CD14-positive monocyte (primary cell): Measurements from ENCODE around the gene CDSN. TPM values are rescaled to one million over a fixed set of nuclear protein-coding genes. Genes with fewer than 3 reads are reported as not detected.

Experiments used
- DNase-seq, 3 donors: peaks; one replicate each; pipeline ENCODE4 v3.0.0-alpha.2; 2011 to 2022
- H2AFZ ChIP-seq: 2 replicates; pipeline ENCODE4 v1.6.0; 2012; ENCODE audit warnings: mild to moderate bottlenecking, low read depth, low read length, inconsistent platforms; ENCODE audit not compliant: insufficient read depth, poor library complexity, severe bottlenecking
- H3K27ac ChIP-seq, 2 donors: 1 replicate in 1 of 2; 2 replicates in 1 of 2; pipeline ENCODE4 v1.5.1; 2012 to 2013; ENCODE audit warnings: low read length in 2 of 2, control low read depth in 1 of 2, inconsistent platforms in 1 of 2, low read depth in 1 of 2, mild to moderate bottlenecking in 1 of 2
- H3K27me3 ChIP-seq, 2 donors: one replicate each; pipeline versions ENCODE4 v1.6.0 to v1.6.1; 2011 to 2013; ENCODE audit warnings: low read length in 2 of 2; ENCODE audit not compliant: control insufficient read depth in 2 of 2, insufficient read depth in 2 of 2
- H3K36me3 ChIP-seq, 2 donors: replicated peaks in 1 of 2; 1 replicate in 1 of 2; 2 replicates in 1 of 2; pipeline versions ENCODE4 v1.5.1 to v1.6.1; 2012 to 2013; ENCODE audit warnings: low read length in 2 of 2, control low read depth in 1 of 2, inconsistent platforms in 1 of 2, mild to moderate bottlenecking in 1 of 2; ENCODE audit not compliant: insufficient read depth in 2 of 2, control insufficient read depth in 1 of 2
- H3K4me1 ChIP-seq, 2 donors: 1 replicate in 1 of 2; 2 replicates in 1 of 2; pipeline versions ENCODE4 v1.5.1 to v1.6.1; 2012 to 2013; ENCODE audit warnings: low read length in 2 of 2, control low read depth in 1 of 2, inconsistent platforms in 1 of 2, mild to moderate bottlenecking in 1 of 2, moderate library complexity in 1 of 2; ENCODE audit not compliant: insufficient read depth in 2 of 2, control insufficient read depth in 1 of 2
- H3K4me2 ChIP-seq: replicated peaks from 2 replicates; pipeline ENCODE3; 2012; ENCODE audit warnings: low read length, moderate library complexity, mild to moderate bottlenecking; ENCODE audit not compliant: poor library complexity, severe bottlenecking; ENCODE audit errors: extremely low read depth
- H3K4me3 ChIP-seq, 3 experiments: fragments of 200-600 bp in 1 of 3; sonication (generic) in 1 of 3; replicated peaks in 1 of 3; 1 replicate in 2 of 3; 2 replicates in 1 of 3; pipeline ENCODE4 v1.5.1; 2011 to 2013; ENCODE audit warnings: low read length in 3 of 3, mild to moderate bottlenecking in 3 of 3, control low read depth in 2 of 3, low read depth in 2 of 3, inconsistent platforms in 1 of 3, moderate library complexity in 1 of 3
- H3K79me2 ChIP-seq: 2 replicates; pipeline ENCODE4 v1.6.0; 2012; ENCODE audit warnings: mild to moderate bottlenecking, control low read depth, inconsistent platforms, low read length, moderate library complexity; ENCODE audit not compliant: insufficient read depth
- H3K9ac ChIP-seq: 2 replicates; pipeline ENCODE4 v1.6.0; 2017; ENCODE audit warnings: low read length, mild to moderate bottlenecking; ENCODE audit not compliant: insufficient read depth, poor library complexity, severe bottlenecking
- H3K9me3 ChIP-seq, 2 donors: replicated peaks in 1 of 2; 1 replicate in 1 of 2; 2 replicates in 1 of 2; pipeline versions ENCODE4 v1.5.1 to v1.6.1; 2012 to 2013; ENCODE audit warnings: low read length in 2 of 2, control low read depth in 1 of 2; ENCODE audit not compliant: control insufficient read depth in 1 of 2, insufficient read depth in 1 of 2
- H4K20me1 ChIP-seq: 2 replicates; pipeline ENCODE4 v1.6.0; 2012; ENCODE audit warnings: mild to moderate bottlenecking, low read length, control low read depth, moderate library complexity; ENCODE audit not compliant: insufficient read depth
- H3K27ac Mint-ChIP-seq, 7 donors: one replicate each; pipeline ENCODE4 v1.8.0; 2020; ENCODE audit warnings: mild to moderate bottlenecking in 7 of 7, mixed read lengths in 7 of 7, moderate library complexity in 6 of 7, inconsistent platforms in 2 of 7
- H3K27me3 Mint-ChIP-seq, 3 donors: one replicate each; pipeline ENCODE4 v1.8.0; 2021 to 2022; ENCODE audit warnings: low read depth in 3 of 3, mild to moderate bottlenecking in 3 of 3, mixed read lengths in 3 of 3, moderate library complexity in 3 of 3, inconsistent platforms in 1 of 3
- H3K36me3 Mint-ChIP-seq, 2 donors: one replicate each; pipeline ENCODE4 v1.8.0; 2020; ENCODE audit warnings: mixed read lengths in 2 of 2, inconsistent platforms in 1 of 2, mild to moderate bottlenecking in 1 of 2
- H3K4me1 Mint-ChIP-seq: one replicate; pipeline ENCODE4 v1.8.0; 2020; ENCODE audit warnings: mild to moderate bottlenecking, mixed read lengths
- H3K4me3 Mint-ChIP-seq, 2 donors: one replicate each; pipeline ENCODE4 v1.8.0; 2020; ENCODE audit warnings: mild to moderate bottlenecking in 2 of 2, mixed read lengths in 2 of 2, moderate library complexity in 1 of 2
- H3K9me3 Mint-ChIP-seq, 7 donors: one replicate each; pipeline ENCODE4 v1.8.0; 2020 to 2022; ENCODE audit warnings: mixed read lengths in 7 of 7, mild to moderate bottlenecking in 6 of 7, moderate library complexity in 6 of 7, inconsistent platforms in 2 of 7
- WGBS: methylation state at CpG from one replicate; pipeline ENCODE4 v1.1.5; 2013; ENCODE audit warnings: missing lambda C conversion rate; ENCODE audit not compliant: insufficient coverage; 5-methylcytosine and 5-hydroxymethylcytosine counted together
- intact Hi-C, 2 donors: fragments of 100-400 bp; cut with micrococcal nuclease; formaldehyde crosslinking; loops; one replicate each; pipeline versions ENCODE4 v1.15.0 to v1.15.1; 2023
- polyA plus RNA-seq, 3 donors: library from polyadenylated mRNA; depleted of rRNA in 1 of 3; unstranded in 2 of 3; stranded (reverse) in 1 of 3; fragments of 300-500 nt in 2 of 3; fragments of >200 nt in 1 of 3; fragmentation: Illumina TruSeq in 2 of 3; gene quantifications; 1 replicate in 2 of 3; 2 replicates in 1 of 3; pipeline ENCODE4 v1.2.3, GENCODE V29; 2012 to 2021
- TF ChIP-seq, protein P1 (sequence below): fragments of 200-600 bp; IDR thresholded peaks from one replicate; pipeline ENCODE4 v1.8.0; 2022; ENCODE audit warnings: antibody characterized with exemption, mild to moderate bottlenecking

The CDSN gene
- polyA plus RNA-seq, 3 donors: not detected

DNA sequence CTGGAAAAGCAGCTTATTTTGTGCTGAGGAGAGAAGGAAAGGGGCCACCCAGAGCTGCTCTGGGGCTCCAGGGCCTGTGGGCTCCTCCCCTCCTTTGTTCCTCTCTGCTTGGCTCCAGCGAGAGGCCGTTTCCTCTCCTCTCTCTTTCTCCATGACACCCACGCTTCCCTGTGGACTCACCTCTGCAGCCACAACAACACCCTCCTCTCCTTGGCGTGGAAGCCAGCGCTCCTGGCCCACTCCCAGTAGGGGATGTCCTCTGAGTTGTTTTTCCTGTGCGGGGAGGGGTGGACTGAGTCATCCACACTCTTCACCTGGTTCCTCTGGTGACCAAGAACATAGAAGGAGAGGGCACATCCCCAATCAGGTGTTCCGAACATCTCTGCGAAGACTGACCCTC is 4.9 kb upstream of the CDSN start:
- Mint-ChIP-seq H3K4me1 (peaks cover 8% of the 10 kb centered on the region), H3K9me3 (peaks cover 0 to 2% (median 0%) of the 10 kb centered on the region in 7 donors), H3K27me3 (peaks cover 4 to 10% (median 7%) of the 10 kb centered on the region in 3 donors), H3K27ac (no peak overlapping the region), H3K36me3 (no peaks in the 10 kb centered on the region), H3K4me3 (no peak overlapping the region)
- Histone ChIP-seq H3K36me3 (no peaks in the 10 kb centered on the region), H3K4me3 (no peak overlapping the region), H3K9me3 (no peaks in the 10 kb centered on the region), H3K4me2 (no peak overlapping the region), H3K4me1 (no peaks in the 10 kb centered on the region), H3K9ac (no peak overlapping the region), H4K20me1 (no peaks in the 10 kb centered on the region), H3K79me2 (no peaks in the 10 kb centered on the region), H2AFZ (no peak overlapping the region), H3K27me3 (no peaks in the 10 kb centered on the region), H3K27ac (no peak overlapping the region)
- DNase-seq: no peak
- intact Hi-C loops: no loop called here
- TF ChIP-seq, protein P1, sequence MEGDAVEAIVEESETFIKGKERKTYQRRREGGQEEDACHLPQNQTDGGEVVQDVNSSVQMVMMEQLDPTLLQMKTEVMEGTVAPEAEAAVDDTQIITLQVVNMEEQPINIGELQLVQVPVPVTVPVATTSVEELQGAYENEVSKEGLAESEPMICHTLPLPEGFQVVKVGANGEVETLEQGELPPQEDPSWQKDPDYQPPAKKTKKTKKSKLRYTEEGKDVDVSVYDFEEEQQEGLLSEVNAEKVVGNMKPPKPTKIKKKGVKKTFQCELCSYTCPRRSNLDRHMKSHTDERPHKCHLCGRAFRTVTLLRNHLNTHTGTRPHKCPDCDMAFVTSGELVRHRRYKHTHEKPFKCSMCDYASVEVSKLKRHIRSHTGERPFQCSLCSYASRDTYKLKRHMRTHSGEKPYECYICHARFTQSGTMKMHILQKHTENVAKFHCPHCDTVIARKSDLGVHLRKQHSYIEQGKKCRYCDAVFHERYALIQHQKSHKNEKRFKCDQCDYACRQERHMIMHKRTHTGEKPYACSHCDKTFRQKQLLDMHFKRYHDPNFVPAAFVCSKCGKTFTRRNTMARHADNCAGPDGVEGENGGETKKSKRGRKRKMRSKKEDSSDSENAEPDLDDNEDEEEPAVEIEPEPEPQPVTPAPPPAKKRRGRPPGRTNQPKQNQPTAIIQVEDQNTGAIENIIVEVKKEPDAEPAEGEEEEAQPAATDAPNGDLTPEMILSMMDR: no peak
- whole genome bisulfite sequencing: 51% methylated on average over 4 of the region's 8 CpGs

- no peak overlapping the region for H3K9ac ChIP-seq
- no peaks in the 10 kb centered on the region for H4K20me1 ChIP-seq
- H3K9me3 ChIP-seq: no peaks in the 10 kb centered on the region
- Mint-ChIP-seq H3K4me1 (peaks cover 8% of the 10 kb centered on the region), H3K9me3 (peaks cover 0 to 2% (median 0%) of the 10 kb centered on the region in 7 donors), H3K27me3 (peaks cover 4 to 13% (median 7%) of the 10 kb centered on the region in 3 donors), H3K36me3 (no peaks in the 10 kb centered on the region), H3K27ac (no peak overlapping the region), H3K4me3 (no peak overlapping the region)
- H3K36me3 ChIP-seq: no peaks in the 10 kb centered on the region
- TF ChIP-seq, protein P1: no peak
- intact Hi-C loops: no loop called here
- no peak overlapping the region for H3K4me2 ChIP-seq
- H3K4me1 ChIP-seq: no peaks in the 10 kb centered on the region
- no peak overlapping the region for H2AFZ ChIP-seq
- H3K79me2 ChIP-seq: no peaks in the 10 kb centered on the region
- DNase-seq: no peak
- no peaks in the 10 kb centered on the region for H3K27me3 ChIP-seq
- 83% methylated on average over 12 of the region's 16 CpGs for WGBS
- H3K4me3 ChIP-seq: no peak overlapping the region
- no peak overlapping the region for H3K27ac ChIP-seq
Measured at GRCh38 chr6:31122791-31123706, 2.8 kb upstream of the CDSN start.
